Karpas-422 (cell line): ENCODE results near the gene FAM124A. TPM values are rescaled to one million over a fixed set of nuclear protein-coding genes. Genes with fewer than 3 reads are reported as not detected.

Source experiments
- DNase-seq: peaks from one replicate; pipeline ENCODE4 v3.0.0-alpha.2; 2015
- H2AFZ ChIP-seq: fragments of 200-600 bp; sonication (generic); 2 replicates; pipeline ENCODE4 v1.6.1; 2014; ENCODE audit warnings: antibody characterized with exemption, low read length, mixed read lengths
- H3K27ac ChIP-seq: fragments of 200-600 bp; sonication (generic); 2 replicates; pipeline ENCODE4 v1.5.1; 2014; ENCODE audit warnings: mild to moderate bottlenecking, low read length, moderate library complexity
- H3K27me3 ChIP-seq: fragments of 200-600 bp; sonication (generic); 2 replicates; pipeline ENCODE4 v1.6.1; 2014; ENCODE audit warnings: low read length, mixed read lengths
- H3K36me3 ChIP-seq: fragments of 200-600 bp; sonication (generic); 2 replicates; pipeline ENCODE4 v1.6.1; 2014; ENCODE audit warnings: low read length, mixed read lengths; ENCODE audit not compliant: insufficient read depth
- H3K4me1 ChIP-seq: fragments of 200-600 bp; sonication (generic); 2 replicates; pipeline ENCODE4 v1.6.1; 2014; ENCODE audit warnings: mild to moderate bottlenecking, low read length, mixed read lengths
- H3K4me2 ChIP-seq: fragments of 200-600 bp; sonication (generic); 2 replicates; pipeline ENCODE4 v1.6.1; 2014; ENCODE audit warnings: low read length, low read depth, mild to moderate bottlenecking; ENCODE audit not compliant: poor library complexity, severe bottlenecking
- H3K4me3 ChIP-seq: fragments of 200-600 bp; sonication (generic); 2 replicates; pipeline ENCODE4 v1.5.1; 2014; ENCODE audit warnings: mild to moderate bottlenecking, antibody characterized with exemption, low read length, mixed read lengths
- H3K79me2 ChIP-seq: fragments of 200-600 bp; sonication (generic); 2 replicates; pipeline ENCODE4 v1.6.1; 2014; ENCODE audit warnings: mild to moderate bottlenecking, low read length, mixed read lengths
- H3K9ac ChIP-seq: fragments of 200-600 bp; sonication (generic); 2 replicates; pipeline ENCODE4 v1.6.0; 2014; ENCODE audit warnings: low read length
- H3K9me2 ChIP-seq: fragments of 200-600 bp; sonication (generic), shearing (Covaris generic); replicated peaks from 2 replicates; pipeline ENCODE4 v1.6.0; 2014; ENCODE audit warnings: mild to moderate bottlenecking, low read length, moderate library complexity; ENCODE audit not compliant: insufficient read depth
- H3K9me3 ChIP-seq: fragments of 300-700, 200-600 bp; sonication (generic); 2 replicates; pipeline ENCODE4 v1.6.1; 2014; ENCODE audit warnings: low read length, mixed read lengths
- H4K20me1 ChIP-seq: fragments of 200-600 bp; sonication (generic); 2 replicates; pipeline ENCODE4 v1.6.1; 2014; ENCODE audit warnings: mild to moderate bottlenecking, antibody characterized with exemption, low read length, low read depth; ENCODE audit not compliant: insufficient read depth
- total RNA-seq: library from RNA; depleted of rRNA; stranded (reverse); fragments of >200 nt; shearing (Covaris generic); gene quantifications from 2 replicates; pipeline ENCODE4 v1.2.3, GENCODE V29; 2014; ENCODE audit warnings: low replicate concordance

Gene FAM124A
- total RNA-seq, 1 experiment from 2014 or later: not detected

GRCh38 chr13:51249255-51249654 is 27.1 kb downstream of the FAM124A start:
- Histone ChIP-seq H3K36me3 (no peaks in the 10 kb centered on the region), H3K27ac (no peak overlapping the region), H3K27me3 (no peaks in the 10 kb centered on the region), H3K9me3 (no peaks in the 10 kb centered on the region), H3K4me1 (peaks cover 16% of the 10 kb centered on the region), H3K9me2 (no peaks in the 10 kb centered on the region), H2AFZ (no peak overlapping the region), H3K4me2 (no peak overlapping the region), H4K20me1 (no peaks in the 10 kb centered on the region), H3K79me2 (no peaks in the 10 kb centered on the region), H3K4me3 (no peak overlapping the region), H3K9ac (no peak overlapping the region)
- no peak for DNase-seq

GRCh38 chr13:51249770-51250741 is 27.9 kb downstream of the FAM124A start:
- Histone ChIP-seq H4K20me1 (no peaks in the 10 kb centered on the region), H3K27me3 (no peaks in the 10 kb centered on the region), H3K9me2 (no peaks in the 10 kb centered on the region), H3K4me2 (no peak overlapping the region), H3K9ac (no peak overlapping the region), H3K27ac (no peak overlapping the region), H3K36me3 (no peaks in the 10 kb centered on the region), H3K9me3 (no peaks in the 10 kb centered on the region), H3K4me1 (peaks cover 18% of the 10 kb centered on the region), H3K79me2 (no peaks in the 10 kb centered on the region), H3K4me3 (no peak overlapping the region), H2AFZ (no peak overlapping the region)
- peak; percentile 58 for DNase-seq

GRCh38 chr13:51251480-51251879 is 29.3 kb downstream of the FAM124A start:
- no peaks in the 10 kb centered on the region for H3K27me3 ChIP-seq
- H3K4me3 ChIP-seq: no peak overlapping the region
- H2AFZ ChIP-seq: no peak overlapping the region
- DNase-seq: no peak
- no peaks in the 10 kb centered on the region for H4K20me1 ChIP-seq
- H3K4me2 ChIP-seq: no peak overlapping the region
- peaks cover 18% of the 10 kb centered on the region for H3K4me1 ChIP-seq
- H3K9ac ChIP-seq: no peak overlapping the region
- H3K79me2 ChIP-seq: no peaks in the 10 kb centered on the region
- no peaks in the 10 kb centered on the region for H3K36me3 ChIP-seq
- no peaks in the 10 kb centered on the region for H3K9me2 ChIP-seq
- H3K9me3 ChIP-seq: no peaks in the 10 kb centered on the region
- no peak overlapping the region for H3K27ac ChIP-seq

- H3K4me1 ChIP-seq: peaks cover 18% of the 10 kb centered on the region
- no peaks in the 10 kb centered on the region for H3K9me3 ChIP-seq
- H3K9ac ChIP-seq: no peak overlapping the region
- H3K79me2 ChIP-seq: no peaks in the 10 kb centered on the region
- H2AFZ ChIP-seq: no peak overlapping the region
- DNase-seq: peak; percentile 49
- H3K36me3 ChIP-seq: no peaks in the 10 kb centered on the region
- H3K27me3 ChIP-seq: no peaks in the 10 kb centered on the region
- no peaks in the 10 kb centered on the region for H3K9me2 ChIP-seq
- H4K20me1 ChIP-seq: no peaks in the 10 kb centered on the region
- no peak overlapping the region for H3K27ac ChIP-seq
- peak overlapping the region; percentile 22 for H3K4me2 ChIP-seq
- no peak overlapping the region for H3K4me3 ChIP-seq
Observed at GRCh38 chr13:51252954-51253532, 30.8 kb downstream of the FAM124A start.

- no peaks in the 10 kb centered on the region for H3K27me3 ChIP-seq
- H2AFZ ChIP-seq: no peak overlapping the region
- H3K4me1 ChIP-seq: peaks cover 30% of the 10 kb centered on the region
Observed at GRCh38 chr13:51255556-51255955, 33.4 kb downstream of the FAM124A start.

GRCh38 chr13:51257187-51257586 is 35.0 kb downstream of the FAM124A start:
- Histone ChIP-seq H3K79me2 (no peaks in the 10 kb centered on the region), H3K27me3 (no peaks in the 10 kb centered on the region), H3K36me3 (no peaks in the 10 kb centered on the region), H3K9me3 (no peaks in the 10 kb centered on the region), H3K4me3 (no peak overlapping the region), H3K4me2 (no peak overlapping the region), H4K20me1 (no peaks in the 10 kb centered on the region), H2AFZ (no peak overlapping the region), H3K9ac (no peak overlapping the region), H3K9me2 (no peaks in the 10 kb centered on the region), H3K4me1 (peaks cover 30% of the 10 kb centered on the region), H3K27ac (no peak overlapping the region)
- DNase-seq: peak; percentile 46

More at GRCh38 chr13:51255556-51255955, 33.4 kb downstream of the FAM124A start:
- Histone ChIP-seq H3K79me2 (no peaks in the 10 kb centered on the region), H3K9me3 (no peaks in the 10 kb centered on the region), H3K27ac (no peak overlapping the region), H3K9me2 (no peaks in the 10 kb centered on the region), H4K20me1 (no peaks in the 10 kb centered on the region), H3K36me3 (no peaks in the 10 kb centered on the region), H3K4me3 (no peak overlapping the region), H3K9ac (no peak overlapping the region), H3K4me2 (no peak overlapping the region)
- DNase-seq: no peak

GRCh38 chr13:51258612-51259548 is 36.7 kb downstream of the FAM124A start:
- peak; percentile 59 for DNase-seq
- Histone ChIP-seq H3K9me3 (no peaks in the 10 kb centered on the region), H3K4me2 (no peak overlapping the region), H3K27me3 (no peaks in the 10 kb centered on the region), H3K9me2 (no peaks in the 10 kb centered on the region), H3K79me2 (no peaks in the 10 kb centered on the region), H2AFZ (no peak overlapping the region), H3K27ac (no peak overlapping the region), H3K4me3 (no peak overlapping the region), H3K9ac (no peak overlapping the region), H3K4me1 (peaks cover 18% of the 10 kb centered on the region), H3K36me3 (no peaks in the 10 kb centered on the region), H4K20me1 (no peaks in the 10 kb centered on the region)
